Uterus (tissue), 4 donors: ENCODE measurements around the gene RBL1. TPM values are rescaled to one million over a fixed set of nuclear protein-coding genes. Genes with fewer than 3 reads are reported as not detected.

Source experiments
- DNase-seq, 2 donors: peaks; one replicate each; pipeline ENCODE4 v3.0.0-alpha.2; 2019 to 2020
- H3K27ac ChIP-seq, 2 donors: fragments of 200-600 bp; sonication (generic); 1 replicate in 1 of 2; 2 replicates in 1 of 2; pipeline ENCODE4 v1.5.1; 2016 to 2018
- H3K27me3 ChIP-seq, 2 donors: fragments of 200-600 bp; sonication (generic); one replicate each; pipeline ENCODE4 v1.5.1; 2018 to 2019; ENCODE audit warnings: control low read depth in 1 of 2
- H3K36me3 ChIP-seq, 2 donors: fragments of 200-600 bp; sonication (generic); one replicate each; pipeline ENCODE4 v1.5.1; 2019; ENCODE audit warnings: control low read depth in 1 of 2
- H3K4me1 ChIP-seq, 2 donors: fragments of 200-600 bp; sonication (generic); one replicate each; pipeline ENCODE4 v1.5.1; 2018 to 2019; ENCODE audit warnings: control low read depth in 1 of 2
- H3K4me3 ChIP-seq, 2 donors: fragments of 200-600 bp; sonication (generic); 1 replicate in 1 of 2; 2 replicates in 1 of 2; pipeline ENCODE4 v1.5.1; 2018 to 2019; ENCODE audit warnings: mild to moderate bottlenecking in 1 of 2
- H3K9me3 ChIP-seq, 2 donors: fragments of 200-600 bp; sonication (generic); one replicate each; pipeline ENCODE4 v1.5.1; 2019; ENCODE audit warnings: control low read depth in 1 of 2
- CTCF ChIP-seq, 4 experiments: fragments of 200-600 bp in 2 of 4; fragments of 450-650 bp in 2 of 4; sonication (generic) in 2 of 4; IDR thresholded peaks; one replicate each; pipeline ENCODE4 v1.5.1; 2016 to 2019; ENCODE audit warnings: antibody characterized with exemption in 4 of 4, mild to moderate bottlenecking in 2 of 4, moderate library complexity in 1 of 4
- POLR2A ChIP-seq, 2 donors: fragments of 450-650 bp; IDR thresholded peaks; one replicate each; pipeline ENCODE4 v1.6.1; 2016; ENCODE audit warnings: antibody characterized with exemption in 2 of 2, mild to moderate bottlenecking in 1 of 2, moderate library complexity in 1 of 2
- intact Hi-C: fragments of 100-400 bp; cut with DNase I; formaldehyde crosslinking; loops from one replicate; pipeline ENCODE4 v1.15.1; 2023; ENCODE audit warnings: low total_unique reads
- total RNA-seq, 4 donors: library from RNA; depleted of rRNA in 3 of 4; stranded (reverse); fragments of >200 nt in 3 of 4; gene quantifications; one replicate each; pipeline versions ENCODE4 v1.1.0 to v1.2.4, GENCODE V29; 2014 to 2023
- donor health status: DM: yes; HTN: yes; CAD: no.

RBL1 gene
- total RNA-seq, 4 donors from 2014 or later, result 0.51 to 28.1 (median 12.0) TPM

DNA sequence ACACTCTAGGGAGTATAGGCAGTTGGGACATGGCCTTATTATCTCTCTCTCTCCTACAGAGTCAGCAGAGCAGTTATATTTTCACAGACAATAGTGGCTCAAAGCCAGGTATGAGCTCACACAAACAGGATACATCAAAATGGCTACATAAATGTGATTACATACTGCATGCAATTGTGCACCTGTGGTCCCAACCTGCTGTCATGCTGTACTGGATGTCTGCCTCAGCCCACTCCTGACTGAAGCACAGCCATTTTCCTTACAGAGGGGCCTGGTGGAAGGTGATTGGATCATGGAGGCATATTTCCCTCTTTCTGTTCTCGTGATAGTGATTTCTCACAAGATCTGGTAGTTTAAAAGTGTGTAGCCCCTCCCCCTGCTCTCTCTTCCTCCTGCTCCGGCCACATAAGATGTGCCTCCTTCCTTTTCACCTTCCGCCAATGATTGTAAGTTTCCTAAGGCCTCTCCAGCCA lies 107.3 kb downstream of the RBL1 start:
- H3K4me1 ChIP-seq, result no peaks in the 10 kb centered on the region
- TF ChIP-seq POLR2A (IDR thresholded peaks at IDR 0.05) (no peak), CTCF (IDR thresholded peaks at IDR 0.05) (no peak)
- H3K36me3 ChIP-seq, result no peaks in the 10 kb centered on the region
- intact Hi-C loops, result no loop called here
- no peak overlapping the region for H3K27ac ChIP-seq
- H3K4me3 ChIP-seq, result no peak overlapping the region
- H3K9me3 ChIP-seq, result no peaks in the 10 kb centered on the region
- H3K27me3 ChIP-seq, result no peaks in the 10 kb centered on the region
- no peak for DNase-seq

DNA sequence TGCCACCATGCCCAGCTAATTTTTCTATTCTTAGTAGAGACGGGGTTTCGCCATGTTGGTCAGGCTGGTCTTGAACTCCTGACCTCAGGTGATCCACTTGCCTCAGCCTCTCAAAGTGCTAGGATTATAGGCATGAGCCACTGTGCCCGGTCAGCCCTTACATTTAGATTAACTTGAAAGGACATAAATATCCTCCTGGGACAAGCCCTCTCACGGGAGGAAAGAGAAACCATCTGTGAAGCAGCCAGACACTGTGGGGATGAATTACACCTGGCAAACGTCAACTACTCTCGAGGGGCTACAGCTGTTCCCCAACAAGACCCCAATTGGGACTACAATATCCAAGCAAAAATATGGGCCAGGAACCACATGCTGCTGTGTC lies 111.5 kb downstream of the RBL1 start:
- no peaks in the 10 kb centered on the region for H3K27me3 ChIP-seq
- no peaks in the 10 kb centered on the region for H3K4me1 ChIP-seq
- no peaks in the 10 kb centered on the region for H3K36me3 ChIP-seq
- H3K4me3 ChIP-seq, result no peak overlapping the region
- intact Hi-C loops, result no loop called here
- DNase-seq, result no peak
- H3K9me3 ChIP-seq, result no peaks in the 10 kb centered on the region
- TF ChIP-seq POLR2A (IDR thresholded peaks at IDR 0.05) (no peak), CTCF (IDR thresholded peaks at IDR 0.05) (no peak)
- H3K27ac ChIP-seq, result no peak overlapping the region

- Histone ChIP-seq H3K9me3 (no peaks in the 10 kb centered on the region), H3K27ac (no peak overlapping the region), H3K27me3 (no peaks in the 10 kb centered on the region), H3K4me3 (no peak overlapping the region), H3K4me1 (no peaks in the 10 kb centered on the region), H3K36me3 (no peaks in the 10 kb centered on the region)
- DNase-seq, result no peak
- intact Hi-C loops, result no loop called here
- TF ChIP-seq POLR2A (IDR thresholded peaks at IDR 0.05), result no peak
- TF ChIP-seq CTCF (IDR thresholded peaks at IDR 0.05), result no peak
Observed at GRCh38 chr20:36975099-36975818, 120.5 kb downstream of the RBL1 start.

- Histone ChIP-seq H3K4me3 (no peak overlapping the region), H3K27me3 (no peaks in the 10 kb centered on the region), H3K9me3 (no peaks in the 10 kb centered on the region), H3K27ac (no peak overlapping the region), H3K36me3 (no peaks in the 10 kb centered on the region), H3K4me1 (no peaks in the 10 kb centered on the region)
- intact Hi-C loops, result no loop called here
- TF ChIP-seq CTCF (IDR thresholded peaks at IDR 0.05) (no peak), POLR2A (IDR thresholded peaks at IDR 0.05) (no peak)
- no peak for DNase-seq
Observed at GRCh38 chr20:36974660-36975059, 121.1 kb downstream of the RBL1 start.

DNA sequence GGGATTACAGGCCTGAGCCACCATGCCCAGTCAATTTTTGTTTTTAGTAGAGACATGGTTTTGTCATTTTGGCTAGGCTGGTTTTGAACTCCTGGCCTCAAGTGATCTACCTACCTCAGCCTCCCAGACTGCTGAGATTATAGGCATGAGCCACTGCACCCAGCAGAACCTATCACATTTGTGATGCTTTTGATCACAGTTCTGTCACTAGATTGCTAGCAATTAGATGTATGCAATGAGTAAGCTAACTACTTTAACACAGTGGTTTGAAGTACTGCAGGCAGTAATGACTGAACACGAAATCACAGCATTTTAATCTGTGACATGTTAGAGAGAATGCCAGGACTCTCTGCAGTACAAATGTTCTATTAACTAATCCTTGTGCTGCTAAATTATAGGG lies 124.7 kb downstream of the RBL1 start:
- DNase-seq, result no peak
- Histone ChIP-seq H3K4me3 (no peak overlapping the region), H3K27me3 (no peaks in the 10 kb centered on the region), H3K27ac (no peak overlapping the region), H3K4me1 (no peaks in the 10 kb centered on the region), H3K36me3 (no peaks in the 10 kb centered on the region), H3K9me3 (no peaks in the 10 kb centered on the region)
- TF ChIP-seq CTCF (IDR thresholded peaks at IDR 0.05) (no peak), POLR2A (IDR thresholded peaks at IDR 0.05) (no peak)
- intact Hi-C loops, result no loop called here
